NCI-H146 treated with DMSO at 0.1 percent for 48 hours (cell line): ENCODE data around the gene CREB3L2.
A peak's percentile ranks its signal among the peaks of the same experiment; 100 is the strongest.

Experiments used
- DNase-seq: peaks from one replicate; lab custom pipeline; 2025; ENCODE audit not compliant: unreplicated experiment; lab: John Stamatoyannopoulos, UW

Gene CREB3L2

GRCh38 chr7:137953665-137954470, 48.0 kb downstream of the CREB3L2 start:
- DNase-seq: peak; percentile 19

GRCh38 chr7:137953043-137953664, 48.7 kb downstream of the CREB3L2 start:
- DNase-seq: no peak

GRCh38 chr7:137952426-137952805, 49.5 kb downstream of the CREB3L2 start:
- DNase-seq: no peak

- no peak for DNase-seq
Observed at GRCh38 chr7:137951700-137952425, 50.0 kb downstream of the CREB3L2 start.

GRCh38 chr7:137950967-137951366, 50.9 kb downstream of the CREB3L2 start:
- DNase-seq: no peak

GRCh38 chr7:137950263-137950621, 51.6 kb downstream of the CREB3L2 start:
- DNase-seq: no peak

GRCh38 chr7:137949416-137950262, 52.2 kb downstream of the CREB3L2 start:
- no peak for DNase-seq

GRCh38 chr7:137948845-137949330, 53.0 kb downstream of the CREB3L2 start:
- no peak for DNase-seq

- peak; percentile 3 for DNase-seq
Observed at GRCh38 chr7:137948083-137948844, 53.6 kb downstream of the CREB3L2 start.

- DNase-seq: no peak
Observed at GRCh38 chr7:137947046-137947445, 54.8 kb downstream of the CREB3L2 start.

- DNase-seq: no peak
Observed at GRCh38 chr7:137946011-137946410, 55.9 kb downstream of the CREB3L2 start.

GRCh38 chr7:137944168-137944567, 57.7 kb downstream of the CREB3L2 start:
- no peak for DNase-seq

- no peak for DNase-seq
Observed at GRCh38 chr7:137943132-137943551, 58.7 kb downstream of the CREB3L2 start.

GRCh38 chr7:137942484-137943115, 59.3 kb downstream of the CREB3L2 start:
- DNase-seq: no peak

GRCh38 chr7:137940656-137941518, 61.0 kb downstream of the CREB3L2 start:
- no peak for DNase-seq

GRCh38 chr7:137940218-137940617, 61.7 kb downstream of the CREB3L2 start:
- DNase-seq: no peak

GRCh38 chr7:137937202-137937560, 64.7 kb downstream of the CREB3L2 start:
- no peak for DNase-seq

GRCh38 chr7:137936509-137937201, 65.2 kb downstream of the CREB3L2 start:
- no peak for DNase-seq
